Measurements from ENCODE around the gene PTPN7. TPM values are rescaled to one million over a fixed set of nuclear protein-coding genes. Genes with fewer than 3 reads are reported as not detected.
"Not testable (repeated sequence)": the region's sequence is repeated elsewhere in the genome, so short reads cannot be mapped to it uniquely, and the experiment has no call there.

Gene PTPN7
- total RNA-seq, 1 donor from 2014 or later: 7.9 TPM

- Histone ChIP-seq H3K4me3 (peak within 1 kb of the TSS; percentile 28 to 32), H3K27ac (no peak within 1 kb of the TSS), H3K9me3 (no peaks in the 10 kb centered on the region), H3K4me1 (peaks cover 11% of the 10 kb centered on the region), H3K36me3 (no peaks in the 10 kb centered on the region), H3K27me3 (no peaks in the 10 kb centered on the region)
- intact Hi-C loops (cut with DNase I): no loop called here
- no peak for DNase-seq (ENCODE audit: extremely low spot score in 2 of 2)
- no peak for TF ChIP-seq POLR2AphosphoS5 (IDR thresholded peaks at IDR 0.05; ENCODE audit: insufficient read depth in 1 of 2, low read depth in 1 of 2)
- TF ChIP-seq CTCF (IDR thresholded peaks at IDR 0.05): no peak
- no peak for TF ChIP-seq POLR2A (IDR thresholded peaks at IDR 0.05)
These were observed 33.4 kb upstream of the PTPN7 start, which contains the start of gene LGR6 for GRCh38 chr1:202193614-202194327. Gene LGR6 (plus strand): TSS chr1:202193799. CDS start chr1:202193990, 191 bp downstream.

GRCh38 chr1:202192770-202193613 is 32.6 kb upstream of the PTPN7 start:
- Histone ChIP-seq H3K4me1 (peaks cover 11% of the 10 kb centered on the region), H3K27ac (no peak overlapping the region), H3K9me3 (no peaks in the 10 kb centered on the region), H3K36me3 (no peaks in the 10 kb centered on the region), H3K27me3 (no peaks in the 10 kb centered on the region), H3K4me3 (peak overlapping the region in 1 of 2 donors; percentile 28)
- TF ChIP-seq POLR2AphosphoS5 (IDR thresholded peaks at IDR 0.05; ENCODE audit: insufficient read depth in 1 of 2, low read depth in 1 of 2): no peak
- TF ChIP-seq CTCF (IDR thresholded peaks at IDR 0.05): peak; percentile 48 to 62 (median 62)
- no peak for TF ChIP-seq POLR2A (IDR thresholded peaks at IDR 0.05)
- no peak for DNase-seq (ENCODE audit: extremely low spot score in 2 of 2)
- intact Hi-C loops (cut with DNase I): loop anchor here (1.0 kb wide), 1 partner anchor 122 kb away; no protein-coding TSS in a partner anchor

GRCh38 chr1:202191391-202191790 is 31.0 kb upstream of the PTPN7 start:
- H3K27ac ChIP-seq; intact Hi-C loops (cut with DNase I); H3K4me3 ChIP-seq; H3K36me3 ChIP-seq; H3K27me3 ChIP-seq; DNase-seq (ENCODE audit: extremely low spot score in 2 of 2); H3K9me3 ChIP-seq: not testable (repeated sequence)
- H3K4me1 ChIP-seq: peaks cover 11% of the 10 kb centered on the region

GRCh38 chr1:202189918-202190715 is 29.7 kb upstream of the PTPN7 start:
- no peak for TF ChIP-seq POLR2AphosphoS5 (IDR thresholded peaks at IDR 0.05; ENCODE audit: insufficient read depth in 1 of 2, low read depth in 1 of 2)
- no peak for TF ChIP-seq POLR2A (IDR thresholded peaks at IDR 0.05)
- no peak for TF ChIP-seq CTCF (IDR thresholded peaks at IDR 0.05)
- no peaks in the 10 kb centered on the region for H3K27me3 ChIP-seq
- intact Hi-C loops (cut with DNase I): loop anchor here (10.0 kb wide), 1 partner anchor 525 kb away; the partner anchor contains the start of gene SYT2

More at GRCh38 chr1:202189918-202190715, 29.7 kb upstream of the PTPN7 start:
- Histone ChIP-seq H3K36me3 (no peaks in the 10 kb centered on the region), H3K9me3 (no peaks in the 10 kb centered on the region), H3K4me1 (peaks cover 11% of the 10 kb centered on the region), H3K27ac (no peak overlapping the region), H3K4me3 (no peak overlapping the region)
- DNase-seq (ENCODE audit: extremely low spot score in 2 of 2): no peak
